Ascending aorta (tissue), 2 donors: ENCODE data around the gene RCBTB2. TPM values are rescaled to one million over a fixed set of nuclear protein-coding genes. Genes with fewer than 3 reads are reported as not detected.

Source experiments
- DNase-seq, 2 donors: peaks; one replicate each; pipeline ENCODE4 v3.0.0-alpha.2; 2019; ENCODE audit warnings: low spot score in 2 of 2
- H3K27ac ChIP-seq, 2 donors: fragments of 200-600 bp; sonication (generic); one replicate each; pipeline ENCODE4 v1.5.1; 2016 to 2017; ENCODE audit warnings: mild to moderate bottlenecking in 1 of 2
- H3K27me3 ChIP-seq: fragments of 200-600 bp; sonication (generic); one replicate; pipeline ENCODE4 v1.5.1; 2017
- H3K36me3 ChIP-seq, 2 donors: fragments of 200-600 bp; sonication (generic); one replicate each; pipeline ENCODE4 v1.5.1; 2016
- H3K4me1 ChIP-seq, 2 donors: fragments of 200-600 bp; sonication (generic); one replicate each; pipeline ENCODE4 v1.5.1; 2016 to 2017; ENCODE audit warnings: mild to moderate bottlenecking in 1 of 2
- H3K4me3 ChIP-seq, 2 donors: fragments of 200-600 bp; sonication (generic); one replicate each; pipeline ENCODE4 v1.5.1; 2016 to 2017; ENCODE audit warnings: mild to moderate bottlenecking in 1 of 2
- H3K9me3 ChIP-seq, 2 donors: fragments of 200-600 bp; sonication (generic); one replicate each; pipeline ENCODE4 v1.5.1; 2016
- CTCF ChIP-seq, 3 experiments: fragments of 200-600 bp in 2 of 3; fragments of 450-650 bp in 1 of 3; sonication (generic) in 2 of 3; IDR thresholded peaks; one replicate each; pipeline ENCODE4 v1.5.1; 2016 to 2019; ENCODE audit warnings: antibody characterized with exemption in 3 of 3, mild to moderate bottlenecking in 1 of 3, moderate library complexity in 1 of 3
- intact Hi-C: fragments of 100-400 bp; cut with DNase I; formaldehyde crosslinking; loops from one replicate; pipeline ENCODE4 v1.15.1; 2023
- total RNA-seq: library from RNA; depleted of rRNA; stranded (reverse); fragments of >200 nt; gene quantifications from one replicate; pipeline ENCODE4 v1.1.0, GENCODE V29; 2016

RCBTB2 gene
- total RNA-seq, 1 donor from 2014 or later = 1.8 TPM

- Histone ChIP-seq H3K27me3 (no peaks in the 10 kb centered on the region), H3K4me1 (peaks cover 0 to 6% of the 10 kb centered on the region in 2 donors), H3K4me3 (peak overlapping the region; percentile 78 to 83), H3K27ac (peak overlapping the region; percentile 98 to 99), H3K36me3 (no peaks in the 10 kb centered on the region), H3K9me3 (no peaks in the 10 kb centered on the region)
- intact Hi-C loops = loop anchor here (1.0 to 5.0 kb wide), 4 partner anchors 41 to 229 kb away; partner anchors contain the start of gene RB1
- TF ChIP-seq CTCF (IDR thresholded peaks at IDR 0.05) = no peak
- no peak for DNase-seq
Measured at GRCh38 chr13:48532256-48532505, 699 bp downstream of the RCBTB2 start.

- Histone ChIP-seq H3K27me3 (no peaks in the 10 kb centered on the region), H3K4me3 (peak overlapping the region; percentile 78 to 83), H3K9me3 (no peaks in the 10 kb centered on the region), H3K36me3 (no peaks in the 10 kb centered on the region), H3K27ac (peak overlapping the region; percentile 98 to 99), H3K4me1 (peaks cover 0 to 6% of the 10 kb centered on the region in 2 donors)
- no peak for DNase-seq
- intact Hi-C loops = loop anchor here (1.0 to 5.0 kb wide), 5 partner anchors 25 to 228 kb away; partner anchors contain the start of gene RB1
- no peak for TF ChIP-seq CTCF (IDR thresholded peaks at IDR 0.05)
Measured at GRCh38 chr13:48531416-48532255, 1.2 kb downstream of the RCBTB2 start.

GRCh38 chr13:48530833-48531232, 2.0 kb downstream of the RCBTB2 start:
- no peaks in the 10 kb centered on the region for H3K36me3 ChIP-seq
- no peak overlapping the region for H3K4me3 ChIP-seq
- H3K9me3 ChIP-seq = no peaks in the 10 kb centered on the region
- no peak for TF ChIP-seq CTCF (IDR thresholded peaks at IDR 0.05)
- no peaks in the 10 kb centered on the region for H3K27me3 ChIP-seq
- intact Hi-C loops = loop anchor here (1.0 to 5.0 kb wide), 2 partner anchors 25 to 129 kb away; no protein-coding TSS in a partner anchor
- H3K4me1 ChIP-seq = peaks cover 0 to 6% of the 10 kb centered on the region in 2 donors
- H3K27ac ChIP-seq = peak overlapping the region in 1 of 2 donors; percentile 99
- DNase-seq = no peak

GRCh38 chr13:48528720-48529119, 4.2 kb downstream of the RCBTB2 start:
- no peak for DNase-seq
- H3K27ac ChIP-seq = peak overlapping the region in 1 of 2 donors; percentile 21
- no peak overlapping the region for H3K4me3 ChIP-seq
- intact Hi-C loops = no loop called here
- H3K36me3 ChIP-seq = no peaks in the 10 kb centered on the region
- peaks cover 0 to 4% of the 10 kb centered on the region in 2 donors for H3K4me1 ChIP-seq
- no peaks in the 10 kb centered on the region for H3K27me3 ChIP-seq
- TF ChIP-seq CTCF (IDR thresholded peaks at IDR 0.05) = no peak
- H3K9me3 ChIP-seq = no peaks in the 10 kb centered on the region

- H3K27ac ChIP-seq = peak overlapping the region in 1 of 2 donors; percentile 21
- H3K36me3 ChIP-seq = no peaks in the 10 kb centered on the region
- H3K4me3 ChIP-seq = peak overlapping the region in 1 of 2 donors; percentile 18
- intact Hi-C loops = no loop called here
- TF ChIP-seq CTCF (IDR thresholded peaks at IDR 0.05) = no peak
- no peaks in the 10 kb centered on the region for H3K9me3 ChIP-seq
- DNase-seq = no peak
- no peaks in the 10 kb centered on the region for H3K4me1 ChIP-seq
- H3K27me3 ChIP-seq = no peaks in the 10 kb centered on the region
Measured at GRCh38 chr13:48527955-48528354, 4.9 kb downstream of the RCBTB2 start.
